ENCODE measurements around the gene BCAN. TPM values are rescaled to one million over a fixed set of nuclear protein-coding genes. Genes with fewer than 3 reads are reported as not detected.
"Not testable (repeated sequence)": the region's sequence is repeated elsewhere in the genome, so short reads cannot be mapped to it uniquely, and the experiment has no call there.

BCAN gene, protein sequence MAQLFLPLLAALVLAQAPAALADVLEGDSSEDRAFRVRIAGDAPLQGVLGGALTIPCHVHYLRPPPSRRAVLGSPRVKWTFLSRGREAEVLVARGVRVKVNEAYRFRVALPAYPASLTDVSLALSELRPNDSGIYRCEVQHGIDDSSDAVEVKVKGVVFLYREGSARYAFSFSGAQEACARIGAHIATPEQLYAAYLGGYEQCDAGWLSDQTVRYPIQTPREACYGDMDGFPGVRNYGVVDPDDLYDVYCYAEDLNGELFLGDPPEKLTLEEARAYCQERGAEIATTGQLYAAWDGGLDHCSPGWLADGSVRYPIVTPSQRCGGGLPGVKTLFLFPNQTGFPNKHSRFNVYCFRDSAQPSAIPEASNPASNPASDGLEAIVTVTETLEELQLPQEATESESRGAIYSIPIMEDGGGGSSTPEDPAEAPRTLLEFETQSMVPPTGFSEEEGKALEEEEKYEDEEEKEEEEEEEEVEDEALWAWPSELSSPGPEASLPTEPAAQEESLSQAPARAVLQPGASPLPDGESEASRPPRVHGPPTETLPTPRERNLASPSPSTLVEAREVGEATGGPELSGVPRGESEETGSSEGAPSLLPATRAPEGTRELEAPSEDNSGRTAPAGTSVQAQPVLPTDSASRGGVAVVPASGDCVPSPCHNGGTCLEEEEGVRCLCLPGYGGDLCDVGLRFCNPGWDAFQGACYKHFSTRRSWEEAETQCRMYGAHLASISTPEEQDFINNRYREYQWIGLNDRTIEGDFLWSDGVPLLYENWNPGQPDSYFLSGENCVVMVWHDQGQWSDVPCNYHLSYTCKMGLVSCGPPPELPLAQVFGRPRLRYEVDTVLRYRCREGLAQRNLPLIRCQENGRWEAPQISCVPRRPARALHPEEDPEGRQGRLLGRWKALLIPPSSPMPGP
- polyA plus RNA-seq (ENCODE audit: insufficient read length in 12 of 12): 10 to 100 TPM in 1 of 12 donors, 1 to 10 TPM in 10, not detected in 1; 1.3 to 14.7 (median 2.4) TPM
- long read RNA-seq, donor 1, partial matches to known transcripts: 7 of 9 reads
- long read RNA-seq, donor 1, other reads (novel, unspliced or antisense): 0 of 9 reads
- long read RNA-seq, donor 2: 0 reads
- long read RNA-seq, donor 3, partial matches to known transcripts: 218 of 219 reads
- long read RNA-seq, donor 3, other reads (novel, unspliced or antisense): 0 of 219 reads
- long read RNA-seq, donor 4: 0 reads
- long read RNA-seq, donor 5: 0 reads
- long read RNA-seq, donor 6: 0 reads
- long read RNA-seq, donor 7: 0 reads
- long read RNA-seq, donor 8, partial matches to known transcripts: 2,191 of 2,647 reads
- long read RNA-seq, donor 8, other reads (novel, unspliced or antisense): 455 of 2,647 reads
- long read RNA-seq, donor 9: 0 reads
- long read RNA-seq, donor 10, partial matches to known transcripts: 705 of 712 reads
- long read RNA-seq, donor 10, other reads (novel, unspliced or antisense): 7 of 712 reads
- long read RNA-seq, donor 11: 0 reads

- no peak for DNase-seq
These were observed at the start of gene BCAN for GRCh38 chr1:156641761-156642264. TSS of gene BCAN (plus strand) at chr1:156642117. CDS start at chr1:156646055, 3,938 bp downstream.

- DNase-seq: no peak
These were observed 49.6 kb upstream of the BCAN start for GRCh38 chr1:156592158-156592909.

DNA sequence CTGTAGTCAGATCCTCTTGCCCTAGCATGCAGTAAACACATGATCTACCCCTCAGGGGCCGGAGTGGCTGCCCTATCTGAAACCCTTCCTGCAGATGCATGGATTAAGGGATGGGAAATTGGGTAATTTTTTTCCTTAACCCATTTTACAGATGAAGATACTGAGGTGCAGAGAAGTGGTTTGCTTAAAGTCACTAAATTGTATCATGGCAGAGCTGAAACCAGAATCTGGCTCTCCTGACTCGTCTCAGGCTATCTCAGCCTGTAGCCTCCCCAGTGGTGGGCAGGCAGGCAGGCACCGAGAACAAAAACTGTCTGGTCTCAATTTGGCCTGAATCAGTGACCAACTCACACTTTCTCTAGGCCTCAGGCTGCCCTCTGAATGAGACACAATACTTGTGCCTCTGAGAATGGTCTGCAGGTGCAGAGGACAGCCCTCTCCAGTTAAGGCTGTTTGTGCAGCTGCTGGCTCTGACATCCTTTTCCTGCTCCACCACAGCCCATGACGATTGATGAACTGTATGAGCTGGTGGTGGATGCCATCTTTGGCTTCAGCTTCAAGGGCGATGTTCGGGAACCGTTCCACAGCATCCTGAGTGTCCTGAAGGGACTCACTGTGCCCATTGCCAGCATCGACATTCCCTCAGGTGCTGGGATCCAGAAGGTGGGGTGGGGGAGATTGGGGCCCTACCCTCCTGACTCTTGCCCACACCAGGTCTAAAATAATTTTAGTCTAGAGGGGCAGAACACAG is 48.8 kb upstream of the BCAN start:
- no peak for DNase-seq

- no peak for DNase-seq
These were observed 48.3 kb upstream of the BCAN start for GRCh38 chr1:156593661-156593989.

DNA sequence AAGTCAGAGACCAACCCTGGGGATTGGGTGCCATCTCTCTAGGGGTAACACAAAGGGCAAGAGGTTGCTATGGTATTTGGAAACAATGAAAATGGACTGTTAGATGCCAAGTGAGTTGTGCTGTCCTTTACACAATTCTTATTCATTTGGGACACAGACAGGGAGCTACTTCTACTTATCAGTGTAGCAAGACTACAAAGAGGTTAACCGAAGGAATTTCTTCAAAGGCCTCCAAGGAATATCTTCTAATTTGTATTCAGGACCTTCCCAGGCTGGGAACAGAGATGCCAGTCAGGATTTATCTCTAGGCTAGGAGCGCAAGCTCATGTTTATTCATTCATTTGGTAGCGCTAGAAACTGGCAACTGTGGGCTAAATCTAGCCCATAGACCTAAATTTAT is 47.7 kb upstream of the BCAN start:
- no peak for DNase-seq

- DNase-seq: no peak
These were observed 46.9 kb upstream of the BCAN start for GRCh38 chr1:156595016-156595415.

DNA sequence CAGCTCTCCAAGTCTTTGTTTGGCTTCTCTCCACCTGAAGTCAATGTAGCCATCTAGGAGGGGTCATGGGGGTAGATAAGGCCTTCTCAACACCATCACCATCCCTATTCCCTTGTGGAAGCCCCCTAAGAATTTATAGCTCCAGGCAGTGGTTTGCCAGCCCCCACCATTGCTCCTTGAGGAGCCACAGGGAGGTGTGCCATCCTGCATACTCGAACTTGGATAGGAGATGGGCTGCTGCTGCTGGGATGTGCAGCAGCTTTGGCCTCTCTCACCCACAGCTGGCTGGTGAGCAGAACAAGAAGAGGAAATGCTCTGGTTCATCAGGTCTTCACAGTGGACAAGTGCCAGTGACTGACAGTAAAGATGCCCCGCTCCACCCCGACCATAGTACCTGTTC is 45.5 kb upstream of the BCAN start:
- no peak for DNase-seq

- no peak for DNase-seq
These were observed 43.8 kb upstream of the BCAN start for GRCh38 chr1:156598125-156598524.

DNA sequence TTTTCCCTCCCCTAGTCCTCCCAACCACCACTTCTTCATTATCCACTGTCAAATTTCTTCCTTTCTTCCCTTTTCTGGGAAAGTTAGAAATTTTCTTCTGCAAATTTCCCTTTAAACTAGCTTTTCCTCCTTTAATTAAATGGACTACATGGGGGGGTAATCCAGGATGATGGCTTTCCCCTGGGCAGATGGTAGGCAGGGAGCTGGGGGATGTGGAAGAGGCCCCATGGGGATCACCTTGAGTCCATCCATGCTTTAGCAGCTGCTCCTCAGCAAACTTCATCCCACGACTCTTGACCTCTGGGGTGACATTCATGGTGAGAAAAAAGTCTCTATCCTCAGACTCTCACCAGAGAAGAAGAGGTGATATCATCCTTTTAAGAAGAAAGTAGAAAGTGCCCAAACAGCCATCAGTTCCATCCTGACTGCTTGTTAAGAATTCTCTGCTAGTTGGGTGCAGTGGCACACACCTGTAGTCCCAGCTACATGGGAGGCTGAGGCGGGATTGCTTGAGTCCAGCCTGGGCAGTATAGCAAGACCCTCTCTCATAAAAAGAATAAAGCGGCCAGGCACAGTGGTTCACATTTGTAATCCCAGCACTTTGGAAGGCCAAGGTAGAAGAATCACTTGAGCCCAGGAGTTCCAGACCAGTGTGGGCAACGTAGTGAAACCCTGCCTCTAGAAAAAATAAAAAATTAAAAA is 43.0 kb upstream of the BCAN start:
- no peak for DNase-seq

- DNase-seq: no peak
These were observed 42.1 kb upstream of the BCAN start for GRCh38 chr1:156599811-156600210.

DNA sequence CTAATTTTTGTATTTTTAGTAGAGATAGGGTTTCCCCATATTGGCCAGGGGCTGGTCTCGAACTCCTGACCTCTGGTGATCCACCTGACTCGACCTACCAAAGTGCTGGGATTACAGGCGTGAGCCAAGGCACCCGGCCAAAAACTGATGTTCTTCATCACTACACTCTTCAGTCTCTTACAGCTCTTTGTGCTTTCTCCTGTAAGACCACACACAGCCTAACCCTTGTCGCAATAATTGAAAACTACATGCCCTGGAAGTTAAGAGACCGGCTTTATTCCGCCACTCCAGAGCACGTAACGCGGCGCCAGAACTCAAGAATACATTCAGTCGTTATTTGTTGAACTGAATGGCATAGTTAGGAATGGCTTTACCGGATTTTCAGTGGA is 41.2 kb upstream of the BCAN start:
- DNase-seq: no peak

GRCh38 chr1:156601122-156601830 is 40.6 kb upstream of the BCAN start, which contains the start of gene GPATCH4:
TSS of gene GPATCH4 (minus strand) at chr1:156601479.
- DNase-seq: peak; percentile 87

DNA sequence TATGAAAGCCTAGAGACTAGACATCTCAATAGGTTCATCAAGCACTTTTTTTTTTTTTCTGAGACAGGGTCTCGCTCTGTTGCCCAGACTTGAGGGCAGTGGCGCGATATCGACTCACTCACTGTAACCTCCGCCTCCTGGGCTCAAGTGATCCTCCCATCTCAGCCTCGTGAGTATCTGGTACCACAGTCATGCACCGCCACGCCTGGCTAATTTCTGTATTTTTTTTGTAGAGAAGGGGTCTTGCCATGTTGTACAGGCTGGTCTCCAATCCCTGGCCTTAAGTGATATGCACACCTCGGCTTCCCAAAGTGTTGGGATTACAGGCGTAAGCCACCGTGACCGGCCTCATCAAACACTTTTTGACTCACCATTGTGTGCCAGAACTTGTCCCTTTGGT is 40.0 kb upstream of the BCAN start:
- DNase-seq: no peak

DNA sequence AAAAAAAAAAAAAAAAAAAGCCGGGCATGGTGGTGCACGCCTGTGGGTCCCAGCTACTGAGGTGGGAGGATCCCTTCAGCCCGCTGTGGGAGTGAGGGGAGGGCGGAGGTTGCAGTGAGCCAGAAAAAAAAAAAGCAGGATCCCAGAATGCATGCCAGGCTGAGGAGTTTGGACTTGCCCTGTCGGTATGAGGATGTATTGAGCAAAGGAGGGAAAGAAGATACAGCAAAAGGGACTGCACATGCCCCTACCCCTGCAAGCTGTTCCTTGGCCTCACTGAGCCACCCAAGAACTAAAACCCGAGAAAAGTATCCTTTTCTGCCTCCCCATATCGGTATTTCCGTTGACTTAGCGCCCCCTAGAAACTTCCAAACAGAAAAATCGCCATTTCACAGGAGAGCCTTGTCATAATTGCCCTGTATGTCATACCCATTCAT is 39.3 kb upstream of the BCAN start:
- no peak for DNase-seq

DNA sequence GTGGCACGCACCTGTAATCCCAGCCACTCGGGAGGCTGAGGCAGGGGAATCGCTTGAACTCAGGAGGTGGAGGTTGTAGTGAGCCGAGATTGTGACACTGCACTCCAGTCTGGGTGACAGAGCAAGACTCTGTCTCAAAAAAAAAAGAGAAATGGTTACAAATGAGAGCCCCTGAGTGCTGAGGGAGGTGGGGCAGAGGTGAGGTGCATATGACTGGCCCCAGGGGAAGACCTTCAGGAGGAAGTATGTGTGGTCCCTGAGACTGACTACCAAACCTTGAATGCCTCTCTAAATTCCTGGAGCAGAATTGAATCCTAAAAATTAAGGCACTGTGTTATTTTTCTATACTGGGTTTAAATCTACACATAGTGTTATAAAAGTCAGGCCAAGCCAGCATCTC is 34.6 kb upstream of the BCAN start:
- DNase-seq: not testable (repeated sequence)

- peak; percentile 52 for DNase-seq
These were observed 33.8 kb upstream of the BCAN start for GRCh38 chr1:156608036-156608674.

DNA sequence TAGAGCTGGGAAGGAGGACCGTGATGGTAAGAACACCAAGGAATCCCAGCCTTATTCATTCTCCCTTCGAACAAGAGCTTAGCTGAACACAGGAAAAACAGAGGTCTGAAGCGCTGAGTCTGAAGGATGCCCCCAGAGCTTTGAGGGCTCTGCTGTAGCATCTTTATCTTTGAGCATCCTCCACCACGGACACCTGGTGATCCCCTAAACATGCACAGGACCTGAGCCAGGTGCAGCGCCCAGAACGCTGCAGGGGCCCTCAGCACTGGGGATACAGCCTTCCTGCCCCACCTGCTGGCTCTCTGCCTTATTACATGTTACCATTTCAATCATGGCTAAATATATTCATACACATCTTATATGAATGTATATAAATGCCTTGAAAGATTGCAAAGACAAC is 32.9 kb upstream of the BCAN start:
- no peak for DNase-seq

GRCh38 chr1:156610072-156610471 is 31.8 kb upstream of the BCAN start:
- not testable (repeated sequence) for DNase-seq
